HEK293 (cell line): ENCODE data around the gene SLC35F6.
A peak's percentile ranks its signal among the peaks of the same experiment; 100 is the strongest.

Source experiments
- CTCF ChIA-PET: fragments of 350-600 bp; formaldehyde crosslinking; extraction: SDS; loops from one replicate; lab custom pipeline; 2021; ENCODE audit warnings: antibody characterized with exemption; lab: Yijun Ruan, JAX
- POLR2A ChIA-PET: fragments of 300-600 bp; formaldehyde crosslinking; extraction: SDS; loops from one replicate; lab custom pipeline; 2020; ENCODE audit warnings: antibody characterized with exemption, inconsistent platforms; lab: Yijun Ruan, JAX
- H3K27ac ChIP-seq: fragments of 200-500 bp; sonication (Bioruptor generic); 2 replicates; pipeline ENCODE4 v1.5.1; 2014; ENCODE audit warnings: low read depth, low read length, control low read depth, inconsistent platforms; ENCODE audit errors: extremely low read depth
- H3K36me3 ChIP-seq, 2 experiments: fragments of 200-500 bp in 1 of 2; sonication (Bioruptor generic) in 1 of 2; 1 replicate in 1 of 2; 2 replicates in 1 of 2; pipeline ENCODE4 v1.5.1; 2014 to 2017; ENCODE audit warnings: inconsistent platforms in 2 of 2, low read length in 2 of 2; ENCODE audit not compliant: control insufficient read depth in 2 of 2, insufficient read depth in 1 of 2
- H3K4me1 ChIP-seq: fragments of 200-500 bp; sonication (Bioruptor generic); 2 replicates; pipeline ENCODE4 v1.5.1; 2014; ENCODE audit warnings: mild to moderate bottlenecking, low read length, inconsistent platforms; ENCODE audit not compliant: control insufficient read depth, insufficient read depth
- H3K4me3 ChIP-seq: 2 replicates; pipeline ENCODE4 v1.5.1; 2011; ENCODE audit warnings: low read depth, mild to moderate bottlenecking, control low read depth, low read length, moderate library complexity
- H3K9me3 ChIP-seq: fragments of 200-500 bp; sonication (Bioruptor generic); 2 replicates; pipeline ENCODE4 v1.5.1; 2014; ENCODE audit warnings: low read depth, low read length, inconsistent platforms; ENCODE audit not compliant: control insufficient read depth, insufficient read depth
- BCL6B ChIP-seq: fragments of 450-650 bp; formaldehyde crosslinking; IDR thresholded peaks from 2 replicates; pipeline ENCODE4 v1.5.1; 2017; ENCODE audit warnings: missing biosample characterization, missing genetic modification characterization
- FEZF1 ChIP-seq: fragments of 450-650 bp; formaldehyde crosslinking; IDR thresholded peaks from 2 replicates; pipeline ENCODE4 v1.5.1; 2016; ENCODE audit warnings: missing biosample characterization, missing genetic modification characterization
- GFI1B ChIP-seq: fragments of 450-650 bp; formaldehyde crosslinking; IDR thresholded peaks from 2 replicates; pipeline ENCODE4 v1.5.1; 2016; ENCODE audit warnings: missing biosample characterization, missing genetic modification characterization
- PRDM1 ChIP-seq: fragments of 450-650 bp; formaldehyde crosslinking; IDR thresholded peaks from 2 replicates; pipeline ENCODE4; 2016; ENCODE audit warnings: missing biosample characterization, missing genetic modification characterization
- SP3 ChIP-seq: fragments of 450-650 bp; formaldehyde crosslinking; IDR thresholded peaks from 2 replicates; pipeline ENCODE4 v1.5.1; 2016; ENCODE audit warnings: missing biosample characterization, missing genetic modification characterization
- SP7 ChIP-seq: fragments of 450-650 bp; formaldehyde crosslinking; IDR thresholded peaks from 2 replicates; pipeline ENCODE4 v1.5.1; 2016; ENCODE audit warnings: missing biosample characterization, missing genetic modification characterization
- ZBTB17 ChIP-seq: fragments of 450-650 bp; formaldehyde crosslinking; IDR thresholded peaks from 2 replicates; pipeline ENCODE4 v1.5.1; 2016; ENCODE audit warnings: missing biosample characterization, missing genetic modification characterization
- ZBTB21 ChIP-seq: fragments of 450-650 bp; formaldehyde crosslinking; IDR thresholded peaks from 2 replicates; pipeline ENCODE4 v1.5.1; 2017; ENCODE audit warnings: missing biosample characterization, missing genetic modification characterization
- ZBTB8A ChIP-seq: fragments of 450-650 bp; formaldehyde crosslinking; IDR thresholded peaks from 2 replicates; pipeline ENCODE4 v1.5.1; 2016; ENCODE audit warnings: missing biosample characterization, missing genetic modification characterization
- ZEB2 ChIP-seq: fragments of 450-650 bp; formaldehyde crosslinking; IDR thresholded peaks from 2 replicates; pipeline ENCODE4 v1.5.1; 2016; ENCODE audit warnings: missing biosample characterization, missing genetic modification characterization
- ZNF324 ChIP-seq: fragments of 450-650 bp; formaldehyde crosslinking; IDR thresholded peaks from 2 replicates; pipeline ENCODE4 v1.5.1; 2016; ENCODE audit warnings: missing biosample characterization, missing genetic modification characterization
- ZNF335 ChIP-seq: fragments of 450-650 bp; formaldehyde crosslinking; conservative IDR thresholded peaks from 2 replicates; pipeline ENCODE4 v1.5.1; 2016; ENCODE audit warnings: missing biosample characterization, missing genetic modification characterization
- ZNF629 ChIP-seq: fragments of 450-650 bp; formaldehyde crosslinking; IDR thresholded peaks from 2 replicates; pipeline ENCODE4 v1.5.1; 2017; ENCODE audit warnings: missing biosample characterization, missing genetic modification characterization
- ZNF670 ChIP-seq: fragments of 450-650 bp; formaldehyde crosslinking; IDR thresholded peaks from 2 replicates; pipeline ENCODE4 v1.5.1; 2016; ENCODE audit warnings: missing biosample characterization, missing genetic modification characterization, low read depth
- ZNF692 ChIP-seq: fragments of 450-650 bp; formaldehyde crosslinking; IDR thresholded peaks from 2 replicates; pipeline ENCODE4 v1.5.1; 2016; ENCODE audit warnings: missing biosample characterization, missing genetic modification characterization
- TF ChIP-seq, protein P1 (sequence below): fragments of 450-650 bp; formaldehyde crosslinking; conservative IDR thresholded peaks from 2 replicates; pipeline ENCODE4 v1.5.1; 2016; ENCODE audit warnings: low read depth, missing biosample characterization, missing genetic modification characterization
- TF ChIP-seq, protein P2 (sequence below): fragments of 450-650 bp; formaldehyde crosslinking; IDR thresholded peaks from 2 replicates; pipeline ENCODE4 v1.5.1; 2016; ENCODE audit warnings: missing biosample characterization, missing genetic modification characterization
- TF ChIP-seq, protein P3 (sequence below): fragments of 450-650 bp; formaldehyde crosslinking; IDR thresholded peaks from 2 replicates; pipeline ENCODE4 v1.5.1; 2016; ENCODE audit warnings: missing biosample characterization, missing genetic modification characterization

Gene SLC35F6

DNA sequence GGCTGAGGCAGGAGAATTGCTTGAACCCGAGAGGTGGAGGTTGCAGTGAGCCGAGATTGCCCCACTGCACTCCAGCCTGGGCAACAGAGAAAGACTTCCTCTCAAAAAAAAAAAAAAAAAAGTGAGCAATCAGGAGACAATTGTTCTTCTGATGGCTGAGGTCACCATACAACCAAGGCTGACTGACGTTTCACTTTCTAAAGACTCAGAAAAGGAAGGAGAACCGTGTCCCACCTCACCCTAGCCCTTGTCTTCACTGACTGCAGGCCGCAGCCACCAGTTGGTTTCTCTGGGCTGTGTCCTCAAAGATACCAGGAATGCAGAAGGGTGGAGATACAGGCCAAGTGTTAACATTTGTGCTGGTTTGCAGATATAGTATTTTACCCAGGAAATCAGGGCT is 7.7 kb upstream of the SLC35F6 start:
- no peaks in the 10 kb centered on the region for H3K4me1 ChIP-seq
- TF ChIP-seq FEZF1 (tag by site-specific recombination) (0 out of 2 replicates have a peak, but pooled peaks have one; percentile 9), BCL6B (no peak)
- POLR2A ChIA-PET: no interaction called here
- CTCF ChIA-PET: interaction anchor here (0.7 to 3.8 kb wide), 2 partner anchors 10 to 179 kb away, joined by 6 to 20 read pairs; no protein-coding TSS in a partner anchor
- H3K4me3 ChIP-seq: no peak overlapping the region
- H3K27ac ChIP-seq: no peak overlapping the region
- H3K36me3 ChIP-seq: no peaks in the 10 kb centered on the region
- no peaks in the 10 kb centered on the region for H3K9me3 ChIP-seq

DNA sequence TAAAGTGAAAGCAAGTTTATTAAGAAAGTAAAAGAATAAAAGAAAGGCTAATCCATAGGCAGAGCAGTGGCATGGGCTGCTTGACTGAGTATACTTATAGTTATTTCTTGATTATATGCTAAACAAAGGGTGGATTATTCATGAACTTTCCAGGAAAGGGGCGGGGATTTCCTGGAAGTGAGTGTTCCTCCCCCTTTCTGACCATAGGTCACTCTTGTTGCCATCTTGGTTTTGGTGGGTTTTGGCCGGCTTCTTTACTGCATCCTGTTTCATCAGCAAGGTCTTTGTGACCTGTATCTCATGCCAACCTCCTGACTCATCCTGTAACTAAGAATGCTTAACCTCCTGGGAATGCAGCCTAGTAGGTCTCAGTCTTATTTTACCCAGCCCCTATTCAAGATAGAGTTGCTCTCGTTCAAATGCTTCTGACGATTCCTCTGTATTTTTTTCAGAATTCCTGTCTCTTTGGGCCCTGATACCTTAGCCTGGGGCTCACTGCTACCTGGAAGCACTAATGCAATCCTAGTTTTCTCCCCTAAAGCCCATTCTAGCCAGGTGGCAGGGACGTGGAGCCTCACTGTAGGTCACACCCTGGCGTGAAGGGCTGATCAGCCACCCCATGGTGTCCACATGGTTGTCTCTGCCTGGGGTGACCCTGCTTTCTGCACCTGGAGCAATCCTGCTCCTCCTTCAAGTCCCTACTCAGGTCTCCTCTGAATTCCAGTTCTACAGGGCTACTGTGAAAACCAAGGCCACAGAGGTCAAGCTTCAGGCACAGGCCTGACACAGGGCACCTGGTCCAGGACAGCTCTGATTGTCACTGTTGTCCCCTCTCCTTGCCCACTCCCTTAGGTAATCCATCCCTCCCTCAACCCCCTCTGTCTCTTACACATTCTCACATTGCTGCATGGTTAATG is 6.0 kb upstream of the SLC35F6 start:
- POLR2A ChIA-PET: no interaction called here
- no peak overlapping the region for H3K27ac ChIP-seq
- no peaks in the 10 kb centered on the region for H3K36me3 ChIP-seq
- TF ChIP-seq ZNF670 (tag by site-specific recombination) (no peak), GFI1B (tag by site-specific recombination) (no peak), ZNF629 (tag by site-specific recombination) (peak; percentile 70; the same call in 1 of the 2 replicates), ZBTB8A (tag by site-specific recombination) (no peak), SP3 (tag by site-specific recombination) (peak; percentile 64), FEZF1 (tag by site-specific recombination) (no peak), ZEB2 (tag by site-specific recombination) (0 out of 2 replicates have a peak, but pooled peaks have one; percentile 21), ZNF324 (tag by site-specific recombination) (peak; percentile 35; the same call in 1 of the 2 replicates), ZNF692 (tag by site-specific recombination) (0 out of 2 replicates have a peak, but pooled peaks have one; percentile 29), ZNF335 (0 out of 2 replicates have a peak, but pooled peaks have one; percentile 25), BCL6B (peak; percentile 95), ZBTB21 (tag by site-specific recombination) (peak; percentile 69), PRDM1 (tag by site-specific recombination) (peak; percentile 71), SP7 (tag by site-specific recombination) (0 out of 2 replicates have a peak, but pooled peaks have one; percentile 39), ZBTB17 (tag by site-specific recombination) (peak; percentile 51; the same call in 1 of the 2 replicates)
- TF ChIP-seq, protein P1, sequence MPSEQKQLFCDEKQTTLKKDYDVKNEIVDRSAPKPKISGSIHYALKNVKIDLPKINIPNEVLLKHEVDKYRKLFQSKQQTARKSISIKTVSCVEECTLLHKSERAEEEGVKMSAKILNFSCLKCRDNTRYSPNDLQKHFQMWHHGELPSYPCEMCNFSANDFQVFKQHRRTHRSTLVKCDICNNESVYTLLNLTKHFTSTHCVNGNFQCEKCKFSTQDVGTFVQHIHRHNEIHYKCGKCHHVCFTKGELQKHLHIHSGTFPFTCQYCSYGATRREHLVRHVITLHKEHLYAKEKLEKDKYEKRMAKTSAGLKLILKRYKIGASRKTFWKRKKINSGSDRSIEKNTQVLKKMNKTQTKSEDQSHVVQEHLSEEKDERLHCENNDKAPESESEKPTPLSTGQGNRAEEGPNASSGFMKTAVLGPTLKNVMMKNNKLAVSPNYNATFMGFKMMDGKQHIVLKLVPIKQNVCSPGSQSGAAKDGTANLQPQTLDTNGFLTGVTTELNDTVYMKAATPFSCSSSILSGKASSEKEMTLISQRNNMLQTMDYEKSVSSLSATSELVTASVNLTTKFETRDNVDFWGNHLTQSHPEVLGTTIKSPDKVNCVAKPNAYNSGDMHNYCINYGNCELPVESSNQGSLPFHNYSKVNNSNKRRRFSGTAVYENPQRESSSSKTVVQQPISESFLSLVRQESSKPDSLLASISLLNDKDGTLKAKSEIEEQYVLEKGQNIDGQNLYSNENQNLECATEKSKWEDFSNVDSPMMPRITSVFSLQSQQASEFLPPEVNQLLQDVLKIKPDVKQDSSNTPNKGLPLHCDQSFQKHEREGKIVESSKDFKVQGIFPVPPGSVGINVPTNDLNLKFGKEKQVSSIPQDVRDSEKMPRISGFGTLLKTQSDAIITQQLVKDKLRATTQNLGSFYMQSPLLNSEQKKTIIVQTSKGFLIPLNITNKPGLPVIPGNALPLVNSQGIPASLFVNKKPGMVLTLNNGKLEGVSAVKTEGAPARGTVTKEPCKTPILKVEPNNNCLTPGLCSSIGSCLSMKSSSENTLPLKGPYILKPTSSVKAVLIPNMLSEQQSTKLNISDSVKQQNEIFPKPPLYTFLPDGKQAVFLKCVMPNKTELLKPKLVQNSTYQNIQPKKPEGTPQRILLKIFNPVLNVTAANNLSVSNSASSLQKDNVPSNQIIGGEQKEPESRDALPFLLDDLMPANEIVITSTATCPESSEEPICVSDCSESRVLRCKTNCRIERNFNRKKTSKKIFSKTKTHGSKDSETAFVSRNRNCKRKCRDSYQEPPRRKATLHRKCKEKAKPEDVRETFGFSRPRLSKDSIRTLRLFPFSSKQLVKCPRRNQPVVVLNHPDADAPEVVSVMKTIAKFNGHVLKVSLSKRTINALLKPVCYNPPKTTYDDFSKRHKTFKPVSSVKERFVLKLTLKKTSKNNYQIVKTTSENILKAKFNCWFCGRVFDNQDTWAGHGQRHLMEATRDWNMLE: 0 out of 2 replicates have a peak, but pooled peaks have one; percentile 38
- TF ChIP-seq, protein P2, sequence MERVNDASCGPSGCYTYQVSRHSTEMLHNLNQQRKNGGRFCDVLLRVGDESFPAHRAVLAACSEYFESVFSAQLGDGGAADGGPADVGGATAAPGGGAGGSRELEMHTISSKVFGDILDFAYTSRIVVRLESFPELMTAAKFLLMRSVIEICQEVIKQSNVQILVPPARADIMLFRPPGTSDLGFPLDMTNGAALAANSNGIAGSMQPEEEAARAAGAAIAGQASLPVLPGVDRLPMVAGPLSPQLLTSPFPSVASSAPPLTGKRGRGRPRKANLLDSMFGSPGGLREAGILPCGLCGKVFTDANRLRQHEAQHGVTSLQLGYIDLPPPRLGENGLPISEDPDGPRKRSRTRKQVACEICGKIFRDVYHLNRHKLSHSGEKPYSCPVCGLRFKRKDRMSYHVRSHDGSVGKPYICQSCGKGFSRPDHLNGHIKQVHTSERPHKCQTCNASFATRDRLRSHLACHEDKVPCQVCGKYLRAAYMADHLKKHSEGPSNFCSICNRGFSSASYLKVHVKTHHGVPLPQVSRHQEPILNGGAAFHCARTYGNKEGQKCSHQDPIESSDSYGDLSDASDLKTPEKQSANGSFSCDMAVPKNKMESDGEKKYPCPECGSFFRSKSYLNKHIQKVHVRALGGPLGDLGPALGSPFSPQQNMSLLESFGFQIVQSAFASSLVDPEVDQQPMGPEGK (tag by site-specific recombination): peak; percentile 26; the same call in 1 of the 2 replicates
- TF ChIP-seq, protein P3, sequence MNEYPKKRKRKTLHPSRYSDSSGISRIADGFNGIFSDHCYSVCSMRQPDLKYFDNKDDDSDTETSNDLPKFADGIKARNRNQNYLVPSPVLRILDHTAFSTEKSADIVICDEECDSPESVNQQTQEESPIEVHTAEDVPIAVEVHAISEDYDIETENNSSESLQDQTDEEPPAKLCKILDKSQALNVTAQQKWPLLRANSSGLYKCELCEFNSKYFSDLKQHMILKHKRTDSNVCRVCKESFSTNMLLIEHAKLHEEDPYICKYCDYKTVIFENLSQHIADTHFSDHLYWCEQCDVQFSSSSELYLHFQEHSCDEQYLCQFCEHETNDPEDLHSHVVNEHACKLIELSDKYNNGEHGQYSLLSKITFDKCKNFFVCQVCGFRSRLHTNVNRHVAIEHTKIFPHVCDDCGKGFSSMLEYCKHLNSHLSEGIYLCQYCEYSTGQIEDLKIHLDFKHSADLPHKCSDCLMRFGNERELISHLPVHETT (tag by site-specific recombination): 0 out of 2 replicates have a peak, but pooled peaks have one; percentile 25
- TF ChIP-seq, all 188 proteins: peak for 14
- Histone ChIP-seq H3K4me1 (no peaks in the 10 kb centered on the region), H3K9me3 (no peaks in the 10 kb centered on the region), H3K4me3 (no peak overlapping the region)
- CTCF ChIA-PET: interaction anchor here (0.8 to 3.8 kb wide), 3 partner anchors 12 to 152 kb away, joined by 3 to 20 read pairs (median 4); no protein-coding TSS in a partner anchor
